A673 (cell line): ENCODE results near the gene HK1.

Experiments used
- EZH2 ChIP-seq: fragments of 200-600 bp; sonication (generic); IDR thresholded peaks from 2 replicates; pipeline ENCODE4 v1.6.1; 2017; ENCODE audit warnings: borderline replicate concordance, low read depth, mild to moderate bottlenecking, mixed read lengths, antibody characterized with exemption, low read length; ENCODE audit not compliant: poor library complexity, severe bottlenecking
- TF ChIP-seq, protein P1 (sequence below): fragments of 300-800, 200-600 bp; sonication (generic); conservative IDR thresholded peaks from 2 replicates; pipeline ENCODE4 v1.5.1; 2017; ENCODE audit warnings: low read depth, mild to moderate bottlenecking, antibody characterized with exemption, low read length, moderate library complexity, mixed read lengths

- TF ChIP-seq, protein P1, sequence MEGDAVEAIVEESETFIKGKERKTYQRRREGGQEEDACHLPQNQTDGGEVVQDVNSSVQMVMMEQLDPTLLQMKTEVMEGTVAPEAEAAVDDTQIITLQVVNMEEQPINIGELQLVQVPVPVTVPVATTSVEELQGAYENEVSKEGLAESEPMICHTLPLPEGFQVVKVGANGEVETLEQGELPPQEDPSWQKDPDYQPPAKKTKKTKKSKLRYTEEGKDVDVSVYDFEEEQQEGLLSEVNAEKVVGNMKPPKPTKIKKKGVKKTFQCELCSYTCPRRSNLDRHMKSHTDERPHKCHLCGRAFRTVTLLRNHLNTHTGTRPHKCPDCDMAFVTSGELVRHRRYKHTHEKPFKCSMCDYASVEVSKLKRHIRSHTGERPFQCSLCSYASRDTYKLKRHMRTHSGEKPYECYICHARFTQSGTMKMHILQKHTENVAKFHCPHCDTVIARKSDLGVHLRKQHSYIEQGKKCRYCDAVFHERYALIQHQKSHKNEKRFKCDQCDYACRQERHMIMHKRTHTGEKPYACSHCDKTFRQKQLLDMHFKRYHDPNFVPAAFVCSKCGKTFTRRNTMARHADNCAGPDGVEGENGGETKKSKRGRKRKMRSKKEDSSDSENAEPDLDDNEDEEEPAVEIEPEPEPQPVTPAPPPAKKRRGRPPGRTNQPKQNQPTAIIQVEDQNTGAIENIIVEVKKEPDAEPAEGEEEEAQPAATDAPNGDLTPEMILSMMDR, result no peak
- TF ChIP-seq EZH2, result no peak
Observed at GRCh38 chr10:69332278-69333010, 54.1 kb downstream of the HK1 start.
